Esophagus squamous epithelium (tissue), 4 donors: ENCODE measurements around the gene RAI14.

Source experiments
- POLR2A ChIP-seq, 4 donors: fragments of 450-650 bp; IDR thresholded peaks; one replicate each; pipeline ENCODE4 v1.6.1; 2017; ENCODE audit warnings: antibody characterized with exemption in 4 of 4, mild to moderate bottlenecking in 4 of 4, moderate library complexity in 3 of 4
- TF ChIP-seq, protein P1 (sequence below), 6 experiments: fragments of 450-650 bp in 4 of 6; fragments of 200-600 bp in 2 of 6; sonication (generic) in 2 of 6; IDR thresholded peaks; one replicate each; pipeline ENCODE4 v1.5.1; 2016 to 2019; ENCODE audit warnings: antibody characterized with exemption in 6 of 6, mild to moderate bottlenecking in 4 of 6, moderate library complexity in 4 of 6

- TF ChIP-seq, protein P1, sequence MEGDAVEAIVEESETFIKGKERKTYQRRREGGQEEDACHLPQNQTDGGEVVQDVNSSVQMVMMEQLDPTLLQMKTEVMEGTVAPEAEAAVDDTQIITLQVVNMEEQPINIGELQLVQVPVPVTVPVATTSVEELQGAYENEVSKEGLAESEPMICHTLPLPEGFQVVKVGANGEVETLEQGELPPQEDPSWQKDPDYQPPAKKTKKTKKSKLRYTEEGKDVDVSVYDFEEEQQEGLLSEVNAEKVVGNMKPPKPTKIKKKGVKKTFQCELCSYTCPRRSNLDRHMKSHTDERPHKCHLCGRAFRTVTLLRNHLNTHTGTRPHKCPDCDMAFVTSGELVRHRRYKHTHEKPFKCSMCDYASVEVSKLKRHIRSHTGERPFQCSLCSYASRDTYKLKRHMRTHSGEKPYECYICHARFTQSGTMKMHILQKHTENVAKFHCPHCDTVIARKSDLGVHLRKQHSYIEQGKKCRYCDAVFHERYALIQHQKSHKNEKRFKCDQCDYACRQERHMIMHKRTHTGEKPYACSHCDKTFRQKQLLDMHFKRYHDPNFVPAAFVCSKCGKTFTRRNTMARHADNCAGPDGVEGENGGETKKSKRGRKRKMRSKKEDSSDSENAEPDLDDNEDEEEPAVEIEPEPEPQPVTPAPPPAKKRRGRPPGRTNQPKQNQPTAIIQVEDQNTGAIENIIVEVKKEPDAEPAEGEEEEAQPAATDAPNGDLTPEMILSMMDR (IDR thresholded peaks at IDR 0.05): no peak
- TF ChIP-seq POLR2A (IDR thresholded peaks at IDR 0.05): no peak
Measured at GRCh38 chr5:34868791-34869190, 212.7 kb downstream of the RAI14 start.
